ENCODE measurements around the gene CFAP90.

DNA sequence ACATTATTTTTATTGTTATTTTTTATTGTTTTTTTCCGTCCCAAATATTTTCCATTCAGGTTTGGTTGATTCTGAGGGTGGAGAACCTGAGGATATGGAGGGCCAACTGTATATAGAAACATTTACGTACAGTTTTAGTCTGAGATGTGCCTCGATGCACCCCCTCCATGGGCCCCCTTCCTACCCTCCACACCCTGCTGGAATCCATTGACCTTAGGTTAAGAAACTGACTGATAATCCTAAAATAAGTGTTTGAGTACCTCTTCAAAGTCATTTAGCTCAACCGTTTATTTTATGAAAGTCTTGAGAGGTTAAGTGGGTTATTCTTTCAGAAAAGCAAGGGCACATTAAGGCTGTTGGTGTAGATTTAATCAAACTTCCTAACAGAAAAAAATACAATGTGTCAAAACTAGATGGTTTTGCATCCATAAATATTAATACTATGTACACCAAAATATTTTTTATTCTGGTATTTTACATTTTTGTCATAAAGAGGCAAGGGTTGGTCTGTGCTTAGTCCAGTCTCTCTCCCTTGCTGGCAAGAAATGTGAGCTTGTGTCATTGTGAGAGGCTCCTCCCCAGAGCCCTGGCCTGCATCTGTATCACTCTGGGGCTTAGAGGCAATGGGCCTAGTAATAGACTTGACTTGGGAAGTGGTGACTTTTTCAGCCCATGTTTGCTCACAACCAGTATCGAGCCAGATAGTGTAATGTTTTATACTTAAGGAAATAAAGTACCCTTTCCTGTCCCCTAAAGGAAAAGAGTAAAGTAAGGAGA, 33.7 kb upstream of the CFAP90 start:
- TF ChIP-seq, protein P1, sequence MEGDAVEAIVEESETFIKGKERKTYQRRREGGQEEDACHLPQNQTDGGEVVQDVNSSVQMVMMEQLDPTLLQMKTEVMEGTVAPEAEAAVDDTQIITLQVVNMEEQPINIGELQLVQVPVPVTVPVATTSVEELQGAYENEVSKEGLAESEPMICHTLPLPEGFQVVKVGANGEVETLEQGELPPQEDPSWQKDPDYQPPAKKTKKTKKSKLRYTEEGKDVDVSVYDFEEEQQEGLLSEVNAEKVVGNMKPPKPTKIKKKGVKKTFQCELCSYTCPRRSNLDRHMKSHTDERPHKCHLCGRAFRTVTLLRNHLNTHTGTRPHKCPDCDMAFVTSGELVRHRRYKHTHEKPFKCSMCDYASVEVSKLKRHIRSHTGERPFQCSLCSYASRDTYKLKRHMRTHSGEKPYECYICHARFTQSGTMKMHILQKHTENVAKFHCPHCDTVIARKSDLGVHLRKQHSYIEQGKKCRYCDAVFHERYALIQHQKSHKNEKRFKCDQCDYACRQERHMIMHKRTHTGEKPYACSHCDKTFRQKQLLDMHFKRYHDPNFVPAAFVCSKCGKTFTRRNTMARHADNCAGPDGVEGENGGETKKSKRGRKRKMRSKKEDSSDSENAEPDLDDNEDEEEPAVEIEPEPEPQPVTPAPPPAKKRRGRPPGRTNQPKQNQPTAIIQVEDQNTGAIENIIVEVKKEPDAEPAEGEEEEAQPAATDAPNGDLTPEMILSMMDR (IDR thresholded peaks at IDR 0.05 in 2 of 3, conservative IDR thresholded peaks at IDR 0.05 in 1 of 3; ENCODE audit: borderline replicate concordance in 1 of 3, insufficient read depth in 1 of 3, low read depth in 2 of 3, low read length in 2 of 3) = no peak
- TF ChIP-seq POLR2A (IDR thresholded peaks at IDR 0.05; ENCODE audit: borderline replicate concordance, extremely low read depth, insufficient read depth, insufficient read length) (no peak), EZH2phosphoT487 (IDR thresholded peaks at IDR 0.05; ENCODE audit: borderline replicate concordance) (no peak), ELF1 (IDR thresholded peaks at IDR 0.05; ENCODE audit: borderline replicate concordance, low read depth) (no peak)
- TF ChIP-seq, protein P2, sequence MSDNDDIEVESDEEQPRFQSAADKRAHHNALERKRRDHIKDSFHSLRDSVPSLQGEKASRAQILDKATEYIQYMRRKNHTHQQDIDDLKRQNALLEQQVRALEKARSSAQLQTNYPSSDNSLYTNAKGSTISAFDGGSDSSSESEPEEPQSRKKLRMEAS (IDR thresholded peaks at IDR 0.05) = no peak
- TF ChIP-seq, protein P3, sequence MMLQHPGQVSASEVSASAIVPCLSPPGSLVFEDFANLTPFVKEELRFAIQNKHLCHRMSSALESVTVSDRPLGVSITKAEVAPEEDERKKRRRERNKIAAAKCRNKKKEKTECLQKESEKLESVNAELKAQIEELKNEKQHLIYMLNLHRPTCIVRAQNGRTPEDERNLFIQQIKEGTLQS (IDR thresholded peaks at IDR 0.05) = no peak
